ENCODE data around the gene GPR31. TPM values are rescaled to one million over a fixed set of nuclear protein-coding genes. Genes with fewer than 3 reads are reported as not detected.

Gene GPR31
- total RNA-seq, 1 donor from 2014 or later = not detected

GRCh38 chr6:167116838-167117228 lies 40.9 kb downstream of the GPR31 start:
- Histone ChIP-seq H3K4me3 (no peak overlapping the region), H3K4me1 (no peaks in the 10 kb centered on the region), H3K27me3 (no peaks in the 10 kb centered on the region), H3K9me3 (no peaks in the 10 kb centered on the region), H3K27ac (no peak overlapping the region), H3K36me3 (no peaks in the 10 kb centered on the region)
- no peak for DNase-seq (ENCODE audit: low spot score in 2 of 2)
- intact Hi-C loops (cut with DNase I) = no loop called here
- TF ChIP-seq CTCF (IDR thresholded peaks at IDR 0.05) = no peak

- intact Hi-C loops (cut with DNase I) = no loop called here
- H3K4me3 ChIP-seq = no peak overlapping the region
- no peaks in the 10 kb centered on the region for H3K27me3 ChIP-seq
- TF ChIP-seq CTCF (IDR thresholded peaks at IDR 0.05) = no peak
- H3K9me3 ChIP-seq = no peaks in the 10 kb centered on the region
- DNase-seq (ENCODE audit: low spot score in 2 of 2) = no peak
- no peak overlapping the region for H3K27ac ChIP-seq
- H3K4me1 ChIP-seq = no peaks in the 10 kb centered on the region
- no peaks in the 10 kb centered on the region for H3K36me3 ChIP-seq
Observed at GRCh38 chr6:167116109-167116837, 41.5 kb downstream of the GPR31 start.

- Histone ChIP-seq H3K4me3 (no peak overlapping the region), H3K36me3 (no peaks in the 10 kb centered on the region), H3K4me1 (no peaks in the 10 kb centered on the region), H3K27me3 (no peaks in the 10 kb centered on the region), H3K27ac (no peak overlapping the region), H3K9me3 (no peaks in the 10 kb centered on the region)
- intact Hi-C loops (cut with DNase I) = no loop called here
- no peak for TF ChIP-seq CTCF (IDR thresholded peaks at IDR 0.05)
- no peak for DNase-seq (ENCODE audit: low spot score in 2 of 2)
Observed at GRCh38 chr6:167115054-167115453, 42.7 kb downstream of the GPR31 start.

GRCh38 chr6:167113935-167114910 lies 43.6 kb downstream of the GPR31 start:
- Histone ChIP-seq H3K9me3 (no peaks in the 10 kb centered on the region), H3K36me3 (no peaks in the 10 kb centered on the region), H3K27ac (no peak overlapping the region), H3K4me1 (no peaks in the 10 kb centered on the region), H3K4me3 (no peak overlapping the region), H3K27me3 (no peaks in the 10 kb centered on the region)
- intact Hi-C loops (cut with DNase I) = no loop called here
- no peak for TF ChIP-seq CTCF (IDR thresholded peaks at IDR 0.05)
- no peak for DNase-seq (ENCODE audit: low spot score in 2 of 2)

- no peaks in the 10 kb centered on the region for H3K36me3 ChIP-seq
- no peaks in the 10 kb centered on the region for H3K9me3 ChIP-seq
- no peak for DNase-seq (ENCODE audit: low spot score in 2 of 2)
- no peak overlapping the region for H3K27ac ChIP-seq
- no peak overlapping the region for H3K4me3 ChIP-seq
- intact Hi-C loops (cut with DNase I) = no loop called here
- no peak for TF ChIP-seq CTCF (IDR thresholded peaks at IDR 0.05)
- no peaks in the 10 kb centered on the region for H3K27me3 ChIP-seq
- H3K4me1 ChIP-seq = no peaks in the 10 kb centered on the region
Observed at GRCh38 chr6:167113047-167113754, 44.6 kb downstream of the GPR31 start.
